ENCODE measurements around the gene FAM110A. TPM values are rescaled to one million over a fixed set of nuclear protein-coding genes. Genes with fewer than 3 reads are reported as not detected.

Gene FAM110A
- total RNA-seq, 1 donor from 2014 or later: 7.1 TPM

GRCh38 chr20:839015-839414 is 5.5 kb downstream of the FAM110A start:
- no peak for DNase-seq (ENCODE audit: low read depth)

GRCh38 chr20:839626-840025 is 6.1 kb downstream of the FAM110A start:
- FAIRE-seq: no peak
- DNase-seq (ENCODE audit: low read depth): no peak
- TF ChIP-seq CTCF (IDR thresholded peaks at IDR 0.05; ENCODE audit: insufficient read depth, low read length, severe bottlenecking): no peak
- no peaks in the 10 kb centered on the region for H3K27me3 ChIP-seq (ENCODE audit: control insufficient read depth, insufficient read depth, low read length)
- H3K4me3 ChIP-seq (ENCODE audit: low read depth, low read length): no peak overlapping the region
- no peaks in the 10 kb centered on the region for H3K36me3 ChIP-seq (ENCODE audit: control insufficient read depth, insufficient read depth, low read length)

More at GRCh38 chr20:839015-839414, 5.5 kb downstream of the FAM110A start:
- no peak for TF ChIP-seq CTCF (IDR thresholded peaks at IDR 0.05; ENCODE audit: insufficient read depth, low read length, severe bottlenecking)
- H3K4me3 ChIP-seq (ENCODE audit: low read depth, low read length): no peak overlapping the region
- FAIRE-seq: no peak
- no peaks in the 10 kb centered on the region for H3K36me3 ChIP-seq (ENCODE audit: control insufficient read depth, insufficient read depth, low read length)
- H3K27me3 ChIP-seq (ENCODE audit: control insufficient read depth, insufficient read depth, low read length): no peaks in the 10 kb centered on the region

GRCh38 chr20:840503-840857 is 7.0 kb downstream of the FAM110A start:
- Histone ChIP-seq H3K27me3 (ENCODE audit: control insufficient read depth, insufficient read depth, low read length) (no peaks in the 10 kb centered on the region), H3K36me3 (ENCODE audit: control insufficient read depth, insufficient read depth, low read length) (peaks cover 5% of the 10 kb centered on the region), H3K4me3 (ENCODE audit: low read depth, low read length) (no peak overlapping the region)
- FAIRE-seq: no peak
- TF ChIP-seq CTCF (IDR thresholded peaks at IDR 0.05; ENCODE audit: insufficient read depth, low read length, severe bottlenecking): no peak
- DNase-seq (ENCODE audit: low read depth): no peak

- DNase-seq (ENCODE audit: low read depth) (no peak), FAIRE-seq (no peak)
- peak overlapping the region; percentile 50 for H3K4me3 ChIP-seq (ENCODE audit: low read depth, low read length)
- H3K27me3 ChIP-seq (ENCODE audit: control insufficient read depth, insufficient read depth, low read length): no peaks in the 10 kb centered on the region
- no peak for TF ChIP-seq CTCF (IDR thresholded peaks at IDR 0.05; ENCODE audit: insufficient read depth, low read length, severe bottlenecking)
- H3K36me3 ChIP-seq (ENCODE audit: control insufficient read depth, insufficient read depth, low read length): peaks cover 10% of the 10 kb centered on the region
Measured at GRCh38 chr20:840858-841567, 7.5 kb downstream of the FAM110A start.

- no peak for TF ChIP-seq CTCF (IDR thresholded peaks at IDR 0.05; ENCODE audit: insufficient read depth, low read length, severe bottlenecking)
- peak overlapping the region; percentile 50 for H3K4me3 ChIP-seq (ENCODE audit: low read depth, low read length)
- no peaks in the 10 kb centered on the region for H3K27me3 ChIP-seq (ENCODE audit: control insufficient read depth, insufficient read depth, low read length)
- peak; percentile 44 for DNase-seq (ENCODE audit: low read depth)
- no peak for FAIRE-seq
- H3K36me3 ChIP-seq (ENCODE audit: control insufficient read depth, insufficient read depth, low read length): peaks cover 12% of the 10 kb centered on the region
Measured at GRCh38 chr20:841568-842546, 8.3 kb downstream of the FAM110A start.
